Spleen (tissue), 11 donors: ENCODE results near the gene EPOP. TPM values are rescaled to one million over a fixed set of nuclear protein-coding genes. Genes with fewer than 3 reads are reported as not detected.

Source experiments
- DNase-seq: peaks from one replicate; pipeline ENCODE4 v3.0.0-alpha.2; 2020
- H3K27ac ChIP-seq, 8 donors: fragments of 200-600 bp; sonication (generic) in 7 of 8; 1 replicate in 4 of 8; 2 replicates in 4 of 8; pipeline versions ENCODE4 v1.5.0 to v1.8.0; 2016 to 2021; ENCODE audit warnings: inconsistent platforms in 4 of 8, mild to moderate bottlenecking in 4 of 8, moderate library complexity in 1 of 8
- H3K27me3 ChIP-seq, 7 donors: fragments of 200-600 bp; sonication (generic) in 6 of 7; replicated peaks in 1 of 7; 1 replicate in 4 of 7; 2 replicates in 3 of 7; pipeline versions ENCODE4 v1.5.0 to v1.8.0; 2016 to 2021; ENCODE audit warnings: inconsistent platforms in 3 of 7, mild to moderate bottlenecking in 1 of 7
- H3K36me3 ChIP-seq, 6 donors: fragments of 200-600 bp; sonication (generic) in 5 of 6; 1 replicate in 4 of 6; 2 replicates in 2 of 6; pipeline versions ENCODE4 v1.5.0 to v1.8.0; 2016 to 2021; ENCODE audit warnings: inconsistent platforms in 2 of 6
- H3K4me1 ChIP-seq, 6 donors: fragments of 200-600 bp; sonication (generic) in 5 of 6; 1 replicate in 3 of 6; 2 replicates in 3 of 6; pipeline versions ENCODE4 v1.5.0 to v1.8.0; 2016 to 2021; ENCODE audit warnings: inconsistent platforms in 3 of 6
- H3K4me3 ChIP-seq, 8 donors: fragments of 200-600 bp; sonication (generic) in 7 of 8; 1 replicate in 4 of 8; 2 replicates in 4 of 8; pipeline versions ENCODE4 v1.5.0 to v1.8.0; 2016 to 2021; ENCODE audit warnings: inconsistent platforms in 4 of 8, mild to moderate bottlenecking in 4 of 8, moderate library complexity in 2 of 8
- H3K9me3 ChIP-seq, 8 donors: fragments of 200-600 bp; sonication (generic) in 7 of 8; 1 replicate in 4 of 8; 2 replicates in 4 of 8; pipeline versions ENCODE4 v1.5.0 to v1.8.0; 2016 to 2021; ENCODE audit warnings: inconsistent platforms in 4 of 8
- CTCF ChIP-seq, 11 experiments: fragments of 200-600 bp in 7 of 11; fragments of 450-650 bp in 4 of 11; sonication (generic) in 4 of 11; IDR thresholded peaks in 8 of 11; conservative IDR thresholded peaks in 3 of 11; 1 replicate in 7 of 11; 2 replicates in 4 of 11; pipeline versions ENCODE4 v1.4.0 to v1.8.0; 2016 to 2021; ENCODE audit warnings: antibody characterized with exemption in 11 of 11, inconsistent platforms in 4 of 11, mild to moderate bottlenecking in 1 of 11
- POLR2A ChIP-seq, 3 donors: fragments of 450-650 bp; IDR thresholded peaks; one replicate each; pipeline ENCODE4 v1.5.1; 2017; ENCODE audit warnings: antibody characterized with exemption in 3 of 3, mild to moderate bottlenecking in 1 of 3
- POLR2AphosphoS5 ChIP-seq, 3 donors: sonication (generic); formaldehyde crosslinking; IDR thresholded peaks; one replicate each; pipeline ENCODE4 v1.5.1; 2017; ENCODE audit warnings: antibody characterized with exemption in 3 of 3
- WGBS, 5 donors: extraction: QIAGEN DNeasy Blood & Tissue Kit in 3 of 5; methylation state at CpG; one replicate each; pipeline versions ENCODE4 v1.1.5 to v1.1.7; 2013 to 2018; 5-methylcytosine and 5-hydroxymethylcytosine counted together
- intact Hi-C: fragments of 100-400 bp; cut with DNase I; formaldehyde crosslinking; loops from one replicate; pipeline ENCODE4 v1.15.0; 2023; ENCODE audit warnings: low total_unique reads
- polyA plus RNA-seq, 3 donors: library from polyadenylated mRNA; stranded (reverse); fragments of 200-250 nt; gene quantifications; one replicate each; pipeline ENCODE4 v1.2.1, GENCODE V29; 2013
- total RNA-seq, 7 donors: library from RNA; depleted of rRNA in 3 of 7; stranded (reverse); fragments of >200 nt in 3 of 7; fragmentation: NEBNext Ultra II Directional in 4 of 7; extraction: Animal tissue kit (Norgen Biotek cat#: 25700) in 4 of 7; gene quantifications; one replicate each; pipeline versions ENCODE4 v1.1.0 to v1.2.1, GENCODE V29; 2016 to 2021
- donor health status: healthy with polysubstance abuse.
- donor health status: DM: no; HTN: no; CAD: no; lungs with moderate emphysema.
- donor health status: DM: no; HTN: no; CAD: no.
- donor health status: Bipolar disorder and iron deficiency.
- donor health status: healthy.
- donor health status: DM: no; HTN: no; CAD: no.
- donor health status: DM: yes; HTN: yes; CAD: no.

The EPOP gene
- total and polyA plus RNA-seq, 10 donors, result 0.51 to 6.4 (median 2.6) TPM

GRCh38 chr17:38715216-38715943, 40.6 kb upstream of the EPOP start:
- intact Hi-C loops, result no loop called here
- peaks cover 5 to 100% (median 94%) of the 10 kb centered on the region in 6 donors for H3K36me3 ChIP-seq
- no peaks in the 10 kb centered on the region for H3K9me3 ChIP-seq
- TF ChIP-seq CTCF (IDR thresholded peaks at IDR 0.05 in 8 of 11, conservative IDR thresholded peaks at IDR 0.05 in 3 of 11) (no peak), POLR2A (IDR thresholded peaks at IDR 0.05) (no peak), POLR2AphosphoS5 (IDR thresholded peaks at IDR 0.05) (peak in 1 of 3 donors; percentile 45)
- no peak overlapping the region for H3K4me3 ChIP-seq
- H3K27ac ChIP-seq, result peak overlapping the region in 1 of 8 donors; percentile 38
- DNase-seq, result no peak
- H3K4me1 ChIP-seq, result peaks cover 0 to 47% (median 0%) of the 10 kb centered on the region in 6 donors
- no peaks in the 10 kb centered on the region for H3K27me3 ChIP-seq
- WGBS, 5 donors, result 74 to 85% (median 77%) methylated on average over 9 of the region's 9 CpGs

- Histone ChIP-seq H3K4me3 (no peak overlapping the region), H3K36me3 (peaks cover 5 to 100% (median 95%) of the 10 kb centered on the region in 6 donors), H3K27ac (no peak overlapping the region), H3K9me3 (no peaks in the 10 kb centered on the region), H3K27me3 (no peaks in the 10 kb centered on the region), H3K4me1 (peaks cover 0 to 51% (median 5%) of the 10 kb centered on the region in 6 donors)
- DNase-seq, result no peak
- 85 to 92% (median 86%) methylated on average over 11 of the region's 11 CpGs for WGBS, 5 donors
- no peak for TF ChIP-seq POLR2A (IDR thresholded peaks at IDR 0.05)
- TF ChIP-seq CTCF (IDR thresholded peaks at IDR 0.05 in 8 of 11, conservative IDR thresholded peaks at IDR 0.05 in 3 of 11), result no peak
- TF ChIP-seq POLR2AphosphoS5 (IDR thresholded peaks at IDR 0.05), result no peak
- intact Hi-C loops, result no loop called here
Measured at GRCh38 chr17:38713456-38714075, 38.8 kb upstream of the EPOP start.

- H3K4me1 ChIP-seq, result peaks cover 0 to 57% (median 13%) of the 10 kb centered on the region in 6 donors
- no peaks in the 10 kb centered on the region for H3K27me3 ChIP-seq
- intact Hi-C loops, result no loop called here
- 94 to 99% (median 97%) methylated on average over 8 to 10 of the region's 10 CpGs for WGBS, 5 donors
- no peak overlapping the region for H3K27ac ChIP-seq
- no peak for DNase-seq
- no peaks in the 10 kb centered on the region for H3K9me3 ChIP-seq
- H3K36me3 ChIP-seq, result peaks cover 5 to 100% (median 91%) of the 10 kb centered on the region in 6 donors
- TF ChIP-seq POLR2AphosphoS5 (IDR thresholded peaks at IDR 0.05) (no peak), POLR2A (IDR thresholded peaks at IDR 0.05) (no peak), CTCF (IDR thresholded peaks at IDR 0.05 in 8 of 11, conservative IDR thresholded peaks at IDR 0.05 in 3 of 11) (no peak)
- H3K4me3 ChIP-seq, result no peak overlapping the region
Measured at GRCh38 chr17:38712593-38712992, 37.8 kb upstream of the EPOP start.
